ENCODE results near the gene EPHB4.
"Not testable (repeated sequence)": the region's sequence is repeated elsewhere in the genome, so short reads cannot be mapped to it uniquely, and the experiment has no call there.

EPHB4 gene

DNA sequence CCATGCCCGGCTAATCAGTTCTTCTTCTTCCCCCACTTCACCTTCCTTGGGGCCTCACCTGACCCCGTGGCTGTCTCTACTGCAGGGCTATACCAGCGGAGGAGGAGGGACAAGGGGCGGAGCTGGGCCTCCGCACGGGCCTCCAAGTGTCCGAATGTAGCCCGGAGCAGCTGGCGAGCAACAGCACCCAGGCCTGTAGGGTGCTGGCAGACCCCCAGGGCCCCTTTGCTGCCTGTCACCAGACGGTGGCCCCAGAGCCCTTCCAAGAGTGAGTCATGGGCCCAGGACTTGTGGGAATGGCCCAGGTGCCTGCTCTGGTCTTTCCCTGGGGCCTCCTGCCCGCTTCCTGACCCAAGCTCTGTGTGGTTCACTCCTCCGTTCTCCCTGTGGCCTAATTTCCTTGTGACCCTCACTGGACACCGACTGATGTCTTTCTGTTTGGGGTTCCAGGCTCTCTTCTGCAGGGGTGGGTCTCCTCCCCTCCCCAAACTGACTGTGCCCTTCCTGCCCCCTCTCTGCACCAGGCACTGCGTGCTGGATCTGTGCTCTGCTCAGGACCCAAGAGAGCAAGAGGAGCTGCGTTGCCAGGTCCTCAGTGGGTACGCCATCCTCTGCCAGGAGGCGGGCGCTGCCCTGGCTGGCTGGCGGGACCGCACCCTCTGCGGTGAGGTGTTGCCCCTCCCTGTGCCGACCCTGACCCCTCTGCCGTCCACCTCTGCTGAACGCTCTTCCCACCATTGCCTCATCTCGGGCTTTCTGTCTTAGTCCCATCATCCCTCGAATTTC lies 35.2 kb downstream of the EPHB4 start:
- no peak for DNase-seq (ENCODE audit: low spot score)
- no peak for FAIRE-seq

DNA sequence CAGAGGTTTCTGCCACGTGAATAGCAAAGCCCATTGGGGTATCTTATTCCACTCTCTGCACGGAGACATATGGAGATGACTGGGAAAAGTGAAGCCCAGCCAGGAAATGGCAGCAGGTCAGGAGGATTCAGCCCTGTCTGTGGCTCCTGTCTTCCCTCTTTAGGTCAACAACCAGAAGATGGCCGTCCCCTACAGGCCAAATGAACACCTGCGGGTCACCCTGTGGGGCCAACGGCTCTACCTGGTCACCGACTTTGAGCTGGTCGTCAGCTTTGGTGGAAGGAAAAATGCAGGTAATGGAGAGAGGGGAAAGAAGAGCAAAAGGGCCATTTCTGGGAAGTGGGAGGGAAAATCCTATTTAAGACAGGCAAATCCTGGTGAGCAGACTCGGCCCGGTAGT lies 38.3 kb downstream of the EPHB4 start:
- FAIRE-seq, result no peak
- no peak for DNase-seq (ENCODE audit: low spot score)

DNA sequence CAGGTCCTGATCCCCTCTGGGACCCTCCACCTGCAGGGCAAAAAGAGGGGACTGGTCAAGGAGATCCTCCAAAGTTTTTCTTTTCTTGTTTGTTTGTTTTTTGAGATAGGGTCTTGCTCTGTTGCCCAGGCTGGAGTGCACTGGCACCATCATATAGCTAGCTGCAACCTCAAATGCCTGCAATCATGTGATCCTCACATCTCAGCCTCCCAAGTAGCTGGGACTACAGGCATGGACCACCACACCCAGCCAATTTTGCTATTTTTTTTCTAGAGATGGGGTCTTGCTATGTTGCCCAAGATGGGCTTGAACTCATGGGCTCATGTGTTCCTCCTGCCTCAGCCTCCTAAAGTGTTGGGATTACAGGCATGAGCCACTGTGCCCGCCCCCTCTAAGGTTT lies 41.0 kb downstream of the EPHB4 start:
- DNase-seq (ENCODE audit: low spot score) (no peak), FAIRE-seq (no peak)

DNA sequence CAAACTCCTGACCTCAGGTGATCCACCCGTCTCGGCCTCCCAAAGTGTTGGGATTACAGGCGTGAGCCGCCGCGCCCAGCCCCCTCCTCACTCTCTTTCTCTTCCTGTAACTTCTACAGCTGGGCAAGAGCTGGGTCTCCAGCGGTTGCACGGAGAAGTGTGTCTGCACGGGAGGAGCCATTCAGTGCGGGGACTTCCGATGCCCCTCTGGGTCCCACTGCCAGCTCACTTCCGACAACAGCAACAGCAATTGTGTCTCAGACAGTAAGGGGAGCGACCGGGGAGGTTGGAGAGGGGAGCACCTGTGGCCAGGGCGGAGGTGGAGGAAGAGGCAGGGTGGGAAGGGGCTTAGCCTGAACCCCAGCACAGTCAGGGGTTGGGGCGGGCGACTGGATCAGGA lies 41.4 kb downstream of the EPHB4 start:
- DNase-seq (ENCODE audit: low spot score), result no peak
- FAIRE-seq, result no peak

DNA sequence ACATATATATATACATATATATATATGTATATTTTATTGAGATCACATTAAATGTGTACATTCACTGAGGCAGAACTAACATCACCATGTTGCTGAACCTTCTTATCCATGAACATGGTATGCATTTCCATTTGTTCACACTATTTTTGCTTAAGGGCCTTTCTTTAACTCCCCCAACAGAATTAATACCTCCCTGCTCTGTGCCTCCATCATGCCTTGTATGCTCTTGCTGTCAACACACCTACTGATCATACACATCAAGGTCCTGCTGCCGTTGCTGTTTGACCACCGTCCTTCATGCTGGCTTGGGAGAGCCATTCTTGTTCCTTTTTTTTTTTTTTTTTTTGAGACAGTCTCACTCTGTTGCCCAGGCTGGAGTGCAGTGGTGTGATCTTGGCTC lies 43.5 kb downstream of the EPHB4 start:
- FAIRE-seq (no peak), DNase-seq (ENCODE audit: low spot score) (no peak)

DNA sequence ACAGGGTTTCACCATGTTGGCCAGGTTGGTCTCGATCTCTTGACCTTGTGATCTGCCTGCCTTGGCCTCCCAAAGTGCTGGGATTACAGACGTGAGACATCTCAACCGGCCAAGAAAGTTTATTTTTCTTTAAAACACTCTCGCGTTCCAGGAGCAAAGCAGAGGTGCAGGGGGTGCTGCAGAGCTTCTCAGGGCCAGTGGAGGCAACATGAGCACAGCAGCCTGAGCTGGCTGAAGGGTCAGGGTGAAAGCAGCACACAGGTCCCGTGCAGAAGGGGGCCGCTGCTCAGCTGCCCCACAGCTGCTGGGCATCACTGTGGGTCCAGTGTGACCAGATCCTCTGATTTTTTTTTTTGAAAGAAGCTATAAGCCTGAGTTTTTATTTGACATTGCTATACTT lies 46.1 kb downstream of the EPHB4 start:
- DNase-seq (ENCODE audit: low spot score) (no peak), FAIRE-seq (no peak)

DNA sequence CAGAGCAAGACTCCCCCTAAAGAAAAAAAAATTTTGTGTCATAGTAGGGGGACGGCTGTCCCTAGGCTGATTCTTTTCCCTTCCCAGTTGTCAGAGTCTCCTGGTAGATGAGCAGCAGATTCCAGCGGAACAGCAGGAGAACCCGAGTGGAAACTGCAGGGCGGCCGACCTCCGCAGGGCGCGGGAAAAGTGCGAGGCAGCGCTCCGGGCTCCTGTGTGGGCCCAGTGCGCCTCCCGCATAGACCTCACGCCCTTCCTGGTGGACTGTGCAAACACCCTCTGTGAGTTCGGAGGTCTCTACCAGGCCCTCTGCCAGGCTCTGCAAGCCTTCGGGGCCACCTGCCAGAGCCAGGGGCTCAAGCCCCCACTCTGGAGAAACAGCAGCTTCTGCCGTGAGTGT lies 48.0 kb downstream of the EPHB4 start:
- FAIRE-seq (no peak), DNase-seq (ENCODE audit: low spot score) (no peak)

DNA sequence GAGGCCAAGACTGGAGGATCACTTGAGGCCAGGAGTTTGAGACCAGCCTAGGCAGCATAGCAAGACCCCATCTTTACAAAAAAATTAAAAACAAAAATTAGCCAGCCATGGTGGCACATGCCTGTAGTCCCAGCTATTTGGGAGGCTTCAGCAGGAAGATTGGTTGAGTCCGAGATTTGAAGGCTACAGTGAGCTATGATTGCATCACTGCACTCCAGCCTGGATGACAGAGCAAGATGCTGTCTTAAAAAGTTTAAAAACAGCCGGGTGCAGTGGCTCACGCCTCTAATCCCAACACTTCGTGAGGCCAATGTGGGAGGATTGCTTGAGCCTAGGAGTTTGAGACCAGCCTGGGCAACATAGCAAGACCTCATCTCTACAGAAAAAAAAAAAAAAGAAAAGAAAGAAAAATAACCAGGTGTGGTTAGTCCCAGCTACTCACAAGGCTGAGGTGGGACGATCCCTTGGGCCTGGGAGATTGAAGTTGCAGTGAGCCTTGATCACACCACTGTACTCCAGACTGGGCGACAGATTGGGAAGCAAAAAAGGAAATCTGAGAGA lies 49.2 kb downstream of the EPHB4 start:
- DNase-seq (ENCODE audit: low spot score) (no peak), FAIRE-seq (no peak)

DNA sequence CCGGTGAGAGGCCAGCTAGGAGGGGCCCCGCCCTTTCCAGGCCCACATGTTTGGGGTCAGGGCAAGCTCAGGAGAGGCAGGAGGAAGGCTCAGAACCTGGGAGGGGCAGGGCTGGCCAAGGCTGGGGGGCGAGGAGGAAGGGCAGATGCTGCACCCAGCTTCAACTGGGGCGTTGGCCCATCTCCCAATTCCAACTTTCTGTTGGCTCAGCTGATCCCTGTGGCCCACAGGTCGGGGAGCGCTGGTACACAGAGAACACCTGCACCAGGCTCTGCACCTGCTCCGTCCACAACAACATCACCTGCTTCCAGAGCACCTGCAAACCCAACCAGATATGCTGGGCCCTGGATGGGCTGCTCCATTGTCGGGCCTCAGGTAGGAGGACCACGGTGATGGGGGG lies 53.8 kb downstream of the EPHB4 start:
- DNase-seq (ENCODE audit: low spot score), result no peak
- no peak for FAIRE-seq

DNA sequence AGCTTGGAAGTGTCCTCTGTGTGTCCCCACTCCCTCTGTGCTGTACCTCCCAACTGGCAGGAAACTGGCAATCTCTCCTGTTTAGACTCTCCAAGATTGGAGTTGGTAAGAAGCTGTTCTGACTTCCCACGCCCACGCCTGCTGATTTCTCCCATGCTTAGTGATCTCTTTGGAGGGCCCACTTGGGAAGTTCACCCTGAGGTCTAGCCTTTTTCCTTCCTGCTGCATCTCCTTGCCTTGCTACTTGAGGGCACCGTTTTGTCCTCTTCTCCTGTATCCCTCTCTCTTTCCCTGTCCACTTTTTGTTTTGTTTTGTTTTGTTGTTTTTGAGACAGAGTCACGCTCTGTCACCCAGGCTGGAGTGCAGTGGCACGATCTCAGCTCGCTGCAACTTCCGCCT lies 58.5 kb downstream of the EPHB4 start:
- no peak for FAIRE-seq
- no peak for DNase-seq (ENCODE audit: low spot score)

DNA sequence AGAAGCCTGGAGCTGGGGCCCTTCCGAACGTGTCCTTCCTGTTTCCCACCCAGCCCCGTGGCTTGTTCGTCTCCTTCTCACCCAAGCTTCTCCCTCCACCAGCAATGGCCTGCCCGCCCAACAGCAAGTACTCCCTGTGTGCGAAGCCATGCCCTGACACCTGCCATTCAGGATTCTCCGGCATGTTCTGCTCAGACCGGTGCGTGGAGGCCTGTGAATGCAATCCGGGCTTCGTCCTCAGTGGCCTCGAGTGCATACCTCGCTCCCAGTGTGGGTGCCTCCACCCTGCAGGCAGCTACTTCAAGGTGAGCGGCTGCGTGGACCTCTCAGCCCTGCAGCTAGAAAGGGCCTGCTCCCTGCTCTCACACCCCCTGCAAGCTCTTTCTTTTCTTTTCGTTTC lies 62.1 kb downstream of the EPHB4 start:
- no peak for DNase-seq (ENCODE audit: low spot score)
- FAIRE-seq, result no peak

DNA sequence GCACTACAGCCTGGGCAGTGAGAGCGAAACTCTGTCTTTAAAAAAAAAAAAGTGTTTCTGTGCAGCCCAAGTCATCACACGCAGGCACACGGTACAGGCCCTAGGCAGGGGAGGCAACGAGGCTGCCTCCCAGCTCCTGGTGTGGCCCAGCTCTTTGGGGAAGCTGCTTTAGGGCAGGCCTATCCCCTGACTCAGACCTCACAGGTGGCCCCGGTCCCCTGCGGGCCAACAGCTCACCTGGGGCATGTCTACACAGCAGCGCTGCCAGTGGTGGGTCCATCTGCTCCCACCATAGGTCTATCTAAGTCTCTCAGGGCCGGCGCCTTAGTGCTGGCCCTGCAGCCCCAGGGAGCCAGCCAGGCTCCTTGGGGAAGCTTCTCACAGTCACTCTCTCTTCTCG lies 62.5 kb downstream of the EPHB4 start:
- DNase-seq (ENCODE audit: low spot score) (no peak), FAIRE-seq (no peak)

DNA sequence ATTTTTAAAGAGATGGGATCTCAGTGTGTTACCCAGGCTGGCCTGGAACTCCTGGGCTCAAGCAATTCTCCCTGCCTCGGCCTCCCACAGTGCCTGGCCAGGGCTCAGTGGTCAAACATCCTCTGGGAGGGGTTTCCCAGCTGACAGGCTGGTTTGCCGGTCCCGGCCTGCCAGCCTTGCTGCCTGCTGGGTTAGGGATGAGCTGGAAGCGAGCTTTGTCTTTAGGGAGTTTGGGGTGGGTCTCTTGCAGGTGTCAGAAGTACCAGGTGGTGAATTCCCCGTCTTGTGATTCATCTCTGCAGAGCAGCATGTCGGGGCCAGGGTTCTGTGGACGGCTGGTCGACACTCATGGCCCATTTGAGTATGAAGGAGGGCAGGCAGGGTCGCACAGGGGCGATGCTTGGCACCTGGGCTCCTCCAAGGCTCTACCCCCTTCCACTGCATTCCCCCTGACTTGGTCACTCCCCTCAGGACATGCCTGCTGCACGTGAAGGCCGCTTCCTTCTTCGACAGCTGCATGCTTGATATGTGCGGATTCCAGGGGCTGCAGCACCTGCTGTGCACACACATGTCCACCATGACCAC lies 63.7 kb downstream of the EPHB4 start:
- no peak for DNase-seq (ENCODE audit: low spot score)
- no peak for FAIRE-seq

DNA sequence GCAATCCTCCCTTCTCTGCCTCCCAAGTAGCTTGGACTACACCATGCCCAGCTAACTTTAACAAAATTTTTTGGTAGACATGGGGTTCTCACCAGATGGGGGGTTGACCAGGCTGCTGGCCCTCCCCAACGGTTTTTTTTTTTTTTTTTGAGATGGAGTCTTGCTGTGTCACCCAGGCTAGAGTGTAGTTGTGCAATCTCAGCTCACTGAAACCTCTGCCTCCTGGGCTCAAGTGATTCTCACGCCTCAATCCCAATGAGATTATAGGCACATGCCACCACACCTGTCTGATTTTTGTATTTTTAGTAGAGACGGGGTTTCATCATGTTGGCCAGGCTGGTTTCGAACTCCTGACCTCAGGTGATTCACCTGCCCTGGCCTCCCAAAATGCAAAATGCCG lies 64.5 kb downstream of the EPHB4 start:
- FAIRE-seq; DNase-seq (ENCODE audit: low spot score): not testable (repeated sequence)

DNA sequence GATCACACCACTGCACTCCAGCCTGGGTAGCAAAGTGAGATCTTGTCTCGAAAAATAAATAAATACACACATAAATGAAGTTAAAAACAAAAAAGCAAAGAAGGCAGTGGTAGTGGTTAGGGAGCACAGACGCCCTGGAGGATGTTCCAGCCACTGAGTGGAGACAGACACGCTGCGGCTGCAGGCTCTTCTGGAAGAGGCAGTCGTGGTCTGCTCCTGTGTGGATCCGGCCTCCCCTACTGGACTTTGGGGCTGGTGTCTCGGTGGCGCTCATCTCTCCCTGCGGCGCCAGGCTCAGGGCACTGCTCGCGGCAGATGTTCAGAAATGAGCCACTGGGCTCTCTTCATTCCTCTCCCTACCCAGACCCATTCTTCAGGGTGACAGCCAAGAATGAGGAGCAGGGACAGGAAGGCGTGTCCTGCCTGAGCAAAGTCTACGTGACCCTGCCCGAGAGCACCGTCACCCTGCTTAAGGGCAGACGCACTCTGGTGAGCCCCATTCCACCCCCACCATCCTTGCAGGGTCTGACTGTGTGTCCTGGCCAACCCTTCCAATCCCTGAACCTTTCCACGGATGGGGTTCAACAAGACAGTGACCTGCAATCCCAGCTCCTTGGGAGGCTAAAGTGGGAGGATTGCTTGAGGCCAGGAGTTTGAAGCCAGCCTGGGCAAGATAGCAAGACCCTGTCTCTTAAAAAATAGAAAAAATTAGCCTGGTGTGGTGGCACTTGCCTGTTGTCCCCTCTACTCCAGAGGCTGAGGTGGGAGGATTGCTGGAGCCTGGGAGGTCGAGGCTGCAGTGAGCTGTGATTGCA lies 67.8 kb downstream of the EPHB4 start:
- DNase-seq (ENCODE audit: low spot score) (no peak), FAIRE-seq (no peak)

DNA sequence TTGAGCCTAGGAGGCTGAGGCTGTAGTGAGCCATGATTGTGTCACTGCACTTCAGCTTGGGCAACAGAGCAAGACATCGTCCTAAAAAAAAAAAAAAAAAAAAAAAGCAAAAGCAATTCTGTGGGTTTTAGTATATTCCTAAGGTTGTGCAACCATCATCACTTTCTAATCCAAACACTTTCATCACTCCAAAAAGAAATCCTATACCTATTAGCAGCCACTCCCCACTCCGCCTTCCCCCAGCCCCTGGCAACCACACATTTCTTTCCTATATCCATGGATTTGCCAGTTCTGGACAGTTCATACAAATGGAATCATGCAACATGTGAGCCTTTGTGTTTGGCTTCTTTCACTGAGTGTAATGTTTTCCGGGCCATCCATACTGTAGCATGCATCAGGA lies 73.6 kb downstream of the EPHB4 start:
- no peak for FAIRE-seq
- DNase-seq (ENCODE audit: low spot score), result no peak

DNA sequence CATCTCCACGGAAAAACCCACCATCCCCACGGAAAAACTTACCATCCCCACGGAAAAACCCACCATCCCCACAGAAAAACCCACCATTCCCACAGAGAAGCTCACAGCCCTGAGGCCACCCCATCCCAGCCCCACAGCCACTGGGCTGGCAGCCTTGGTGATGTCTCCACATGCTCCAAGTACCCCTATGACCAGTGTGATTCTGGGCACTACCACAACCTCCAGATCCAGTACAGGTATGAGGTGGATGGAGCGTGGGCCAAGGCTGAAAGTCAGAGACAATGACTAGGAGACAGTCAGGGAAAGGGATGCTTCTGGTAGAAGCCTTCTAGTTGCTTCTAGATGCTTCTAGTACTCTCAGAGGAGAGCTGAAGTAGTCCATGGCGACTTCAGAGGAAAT lies 74.3 kb downstream of the EPHB4 start:
- no peak for FAIRE-seq
- DNase-seq (ENCODE audit: low spot score), result no peak

Measured in RCC 7860 (cell line).